Tibial artery (tissue), 4 donors: ENCODE data around the gene FGFR4.

Experiments
- DNase-seq, 2 donors: peaks; one replicate each; pipeline ENCODE4 v3.0.0-alpha.2; 2019
- H3K27ac ChIP-seq, 2 donors: fragments of 200-600 bp; sonication (generic) in 1 of 2; 1 replicate in 1 of 2; 2 replicates in 1 of 2; pipeline ENCODE4 v1.5.1; 2018 to 2019; ENCODE audit warnings: mild to moderate bottlenecking in 1 of 2
- H3K27me3 ChIP-seq, 2 donors: fragments of 200-600 bp; sonication (generic) in 1 of 2; one replicate each; pipeline versions ENCODE4 v1.5.1 to v1.6.0; 2016 to 2019
- H3K36me3 ChIP-seq, 3 donors: fragments of 200-600 bp; sonication (generic) in 2 of 3; one replicate each; pipeline ENCODE4 v1.5.1; 2016 to 2019; ENCODE audit warnings: mild to moderate bottlenecking in 2 of 3
- H3K4me1 ChIP-seq, 4 donors: fragments of 200-600 bp; sonication (generic) in 2 of 4; 1 replicate in 3 of 4; 2 replicates in 1 of 4; pipeline ENCODE4 v1.5.1; 2016 to 2019
- H3K4me3 ChIP-seq, 2 donors: fragments of 200-600 bp; sonication (generic) in 1 of 2; 1 replicate in 1 of 2; 2 replicates in 1 of 2; pipeline ENCODE4 v1.5.1; 2018 to 2019; ENCODE audit warnings: mild to moderate bottlenecking in 2 of 2
- H3K9me3 ChIP-seq, 3 donors: fragments of 200-600 bp; sonication (generic) in 1 of 3; one replicate each; pipeline ENCODE4 v1.5.1; 2016 to 2019
- CTCF ChIP-seq, 2 experiments: fragments of 200-600 bp in 1 of 2; fragments of 450-650 bp in 1 of 2; IDR thresholded peaks; one replicate each; pipeline ENCODE4 v1.5.1; 2017 to 2019; ENCODE audit warnings: antibody characterized with exemption in 2 of 2, mild to moderate bottlenecking in 1 of 2, moderate library complexity in 1 of 2
- intact Hi-C: fragments of 100-400 bp; cut with DNase I; formaldehyde crosslinking; loops from one replicate; pipeline ENCODE4 v1.15.0; 2023; ENCODE audit warnings: low total_unique reads

Gene FGFR4

DNA sequence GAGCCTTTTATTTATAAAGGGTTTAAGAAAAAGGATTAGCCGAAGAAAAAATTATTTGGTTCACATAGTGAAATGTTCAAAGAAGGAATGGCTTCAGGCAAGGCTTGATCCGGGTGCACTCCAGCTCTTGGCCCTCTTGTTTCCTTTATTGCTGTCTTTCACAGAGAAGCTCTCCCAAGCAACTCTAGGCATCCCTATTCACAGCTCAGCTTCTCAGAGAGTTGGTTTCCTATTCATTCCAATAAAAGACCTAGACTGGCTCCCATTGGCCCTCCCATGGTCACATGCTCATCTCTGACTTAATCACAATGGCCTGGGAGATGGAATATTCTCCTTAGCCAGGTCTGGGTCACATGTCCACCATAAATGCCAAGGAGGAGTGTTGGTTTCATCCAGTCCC, 9.4 kb upstream of the FGFR4 start:
- intact Hi-C loops: no loop called here
- TF ChIP-seq CTCF (IDR thresholded peaks at IDR 0.05): no peak
- Histone ChIP-seq H3K36me3 (peaks cover 0 to 3% (median 3%) of the 10 kb centered on the region in 3 donors), H3K27me3 (peaks cover 0 to 5% of the 10 kb centered on the region in 2 donors), H3K4me1 (no peaks in the 10 kb centered on the region), H3K9me3 (no peaks in the 10 kb centered on the region), H3K27ac (no peak overlapping the region), H3K4me3 (no peak overlapping the region)
- DNase-seq: no peak

- intact Hi-C loops: no loop called here
- Histone ChIP-seq H3K27me3 (peaks cover 0 to 13% of the 10 kb centered on the region in 2 donors), H3K27ac (no peak overlapping the region), H3K36me3 (peaks cover 0 to 1% (median 0%) of the 10 kb centered on the region in 3 donors), H3K4me3 (no peak overlapping the region), H3K9me3 (no peaks in the 10 kb centered on the region), H3K4me1 (no peaks in the 10 kb centered on the region)
- no peak for DNase-seq
- no peak for TF ChIP-seq CTCF (IDR thresholded peaks at IDR 0.05)
Measured at GRCh38 chr5:177079606-177080005, 7.1 kb upstream of the FGFR4 start.

- TF ChIP-seq CTCF (IDR thresholded peaks at IDR 0.05): no peak
- Histone ChIP-seq H3K4me3 (no peak overlapping the region), H3K9me3 (no peaks in the 10 kb centered on the region), H3K4me1 (no peaks in the 10 kb centered on the region), H3K27me3 (peaks cover 0 to 17% of the 10 kb centered on the region in 2 donors), H3K27ac (no peak overlapping the region), H3K36me3 (no peaks in the 10 kb centered on the region)
- DNase-seq: no peak
- intact Hi-C loops: no loop called here
Measured at GRCh38 chr5:177080265-177080664, 6.5 kb upstream of the FGFR4 start.

DNA sequence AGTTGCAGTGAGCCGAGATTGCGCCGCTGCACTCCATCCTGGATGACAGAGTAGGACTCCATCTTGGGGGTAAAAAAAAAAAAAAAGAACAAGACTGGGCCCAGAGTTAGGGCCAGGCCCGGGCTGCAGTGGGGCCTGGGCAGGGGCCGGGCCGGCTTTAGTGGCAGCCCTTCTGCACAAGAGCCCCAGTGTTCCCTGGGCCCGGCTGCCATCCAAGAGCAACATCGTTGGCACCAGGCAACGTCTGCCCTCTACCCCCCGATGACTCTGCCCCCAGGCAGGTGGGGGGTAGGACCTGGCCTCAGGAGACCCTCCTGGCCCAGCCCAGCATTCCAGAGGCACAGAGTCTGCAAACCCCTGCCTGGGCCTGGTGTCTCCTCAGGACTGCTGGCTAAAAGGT, 4.9 kb upstream of the FGFR4 start:
- DNase-seq: no peak
- no peaks in the 10 kb centered on the region for H3K36me3 ChIP-seq
- no peaks in the 10 kb centered on the region for H3K9me3 ChIP-seq
- H3K27ac ChIP-seq: no peak overlapping the region
- H3K4me1 ChIP-seq: peaks cover 0 to 5% (median 3%) of the 10 kb centered on the region in 4 donors
- no peak overlapping the region for H3K4me3 ChIP-seq
- intact Hi-C loops: no loop called here
- no peak for TF ChIP-seq CTCF (IDR thresholded peaks at IDR 0.05)
- H3K27me3 ChIP-seq: peaks cover 0 to 17% of the 10 kb centered on the region in 2 donors

DNA sequence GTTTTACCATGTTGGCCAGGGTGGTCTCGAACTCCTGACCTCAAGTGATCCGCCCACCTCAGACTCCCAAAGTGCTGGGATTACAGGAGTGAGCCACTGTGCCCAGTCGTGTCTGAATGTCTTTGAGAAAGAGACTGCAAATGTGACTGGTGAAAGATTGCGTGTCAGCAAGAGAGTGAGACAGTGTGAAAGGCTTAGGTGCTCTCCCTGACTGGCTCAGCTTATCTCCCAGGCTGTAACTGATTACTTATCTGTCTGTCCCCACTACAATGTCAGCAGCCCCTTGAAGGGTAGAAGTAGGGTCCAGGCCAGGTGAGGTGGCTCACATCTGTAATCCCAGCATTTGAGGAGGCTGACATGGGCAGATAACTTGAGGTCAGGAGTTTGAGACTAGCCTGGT, 3.4 kb upstream of the FGFR4 start:
- Histone ChIP-seq H3K27me3 (peaks cover 6 to 31% of the 10 kb centered on the region in 2 donors), H3K36me3 (no peaks in the 10 kb centered on the region), H3K27ac (no peak overlapping the region), H3K4me3 (no peak overlapping the region), H3K9me3 (no peaks in the 10 kb centered on the region), H3K4me1 (peaks cover 0 to 14% (median 11%) of the 10 kb centered on the region in 4 donors)
- intact Hi-C loops: no loop called here
- no peak for TF ChIP-seq CTCF (IDR thresholded peaks at IDR 0.05)
- DNase-seq: no peak

DNA sequence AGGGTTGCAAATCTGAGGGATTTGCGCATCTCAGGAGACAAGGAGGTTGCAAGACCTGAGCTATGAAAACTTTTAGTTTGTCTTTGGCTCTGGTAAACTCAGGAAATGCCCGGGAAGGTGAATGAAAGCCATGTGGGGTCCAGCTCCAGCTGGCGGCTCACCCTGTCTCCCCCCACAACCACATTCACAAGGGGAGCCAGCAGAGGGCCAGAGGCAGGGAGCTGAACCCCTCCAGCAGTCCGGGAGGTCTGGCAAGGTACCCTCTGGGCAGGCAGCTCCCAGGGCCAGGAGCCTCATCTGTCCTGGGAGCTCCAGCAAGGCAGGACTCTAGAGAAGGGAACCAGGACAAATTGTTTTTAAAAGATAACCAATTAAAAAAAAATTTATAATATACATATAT, 2.5 kb upstream of the FGFR4 start:
- no peaks in the 10 kb centered on the region for H3K36me3 ChIP-seq
- intact Hi-C loops: no loop called here
- H3K4me1 ChIP-seq: peaks cover 0 to 14% (median 11%) of the 10 kb centered on the region in 4 donors
- H3K9me3 ChIP-seq: no peaks in the 10 kb centered on the region
- H3K27me3 ChIP-seq: peaks cover 6 to 35% of the 10 kb centered on the region in 2 donors
- no peak overlapping the region for H3K4me3 ChIP-seq
- DNase-seq: no peak
- H3K27ac ChIP-seq: no peak overlapping the region
- no peak for TF ChIP-seq CTCF (IDR thresholded peaks at IDR 0.05)
